Neural cell (in vitro differentiated cells): Measurements from ENCODE around the gene ZNF831. TPM values are rescaled to one million over a fixed set of nuclear protein-coding genes. Genes with fewer than 3 reads are reported as not detected.

ENCODE experiments used
- H2AFZ ChIP-seq: fragments of 200-600, 300-800 bp; sonication (generic), shearing (Covaris generic); 2 replicates; pipeline ENCODE4 v1.6.0; 2014; ENCODE audit warnings: low read depth, mild to moderate bottlenecking, antibody characterized with exemption, low read length, moderate library complexity
- H3F3A ChIP-seq: fragments of 200-600 bp; shearing (Covaris generic); 2 replicates; pipeline ENCODE4 v1.6.1; 2016; ENCODE audit warnings: mild to moderate bottlenecking, moderate library complexity, mixed read lengths, antibody characterized with exemption, low read length; ENCODE audit not compliant: insufficient read depth, poor library complexity, severe bottlenecking
- H3K27ac ChIP-seq: fragments of 200-600, 300-800 bp; sonication (generic), shearing (Covaris generic); 2 replicates; pipeline ENCODE4 v1.5.1; 2014; ENCODE audit warnings: mild to moderate bottlenecking, low read length, moderate library complexity
- H3K27me3 ChIP-seq: fragments of 300-800, 200-600 bp; sonication (generic), shearing (Covaris generic); 2 replicates; pipeline ENCODE4 v1.6.0; 2014; ENCODE audit warnings: mild to moderate bottlenecking, low read depth, low read length, moderate library complexity; ENCODE audit not compliant: insufficient read depth
- H3K36me3 ChIP-seq: fragments of 300-800, 200-600 bp; sonication (generic), shearing (Covaris generic); 2 replicates; pipeline ENCODE4 v1.5.1; 2014; ENCODE audit warnings: mild to moderate bottlenecking, antibody characterized with exemption, low read length, moderate library complexity; ENCODE audit not compliant: insufficient read depth
- H3K4me2 ChIP-seq: fragments of 300-800, 200-600 bp; sonication (generic), shearing (Covaris generic); 2 replicates; pipeline ENCODE4 v1.6.0; 2014; ENCODE audit warnings: mild to moderate bottlenecking, low read length
- H3K4me3 ChIP-seq: fragments of 300-800, 200-600 bp; sonication (generic), shearing (Covaris generic); 2 replicates; pipeline ENCODE4 v1.5.1; 2014; ENCODE audit warnings: mild to moderate bottlenecking, low read length, moderate library complexity
- H3K79me2 ChIP-seq: fragments of 200-600 bp; shearing (Covaris generic); replicated peaks from 2 replicates; pipeline ENCODE4 v1.6.0; 2014; ENCODE audit warnings: mild to moderate bottlenecking, low read length, moderate library complexity; ENCODE audit not compliant: insufficient read depth
- H3K9ac ChIP-seq: fragments of 300-800, 200-600 bp; sonication (generic), shearing (Covaris generic); 2 replicates; pipeline ENCODE4 v1.6.1; 2016; ENCODE audit warnings: mild to moderate bottlenecking, low read length, mixed read lengths
- H3K9me2 ChIP-seq: fragments of 200-600 bp; shearing (Covaris generic); 2 replicates; pipeline ENCODE4 v1.6.1; 2016; ENCODE audit warnings: mild to moderate bottlenecking, low read length, mixed read lengths; ENCODE audit not compliant: insufficient read depth
- H3K9me3 ChIP-seq: fragments of 200-600, 300-800 bp; sonication (generic), shearing (Covaris generic); 2 replicates; pipeline ENCODE4 v1.6.1; 2016; ENCODE audit warnings: mild to moderate bottlenecking, mixed run types, low read length, moderate library complexity, mixed read lengths
- H4K20me1 ChIP-seq: fragments of 200-600 bp; shearing (Covaris generic); 2 replicates; pipeline ENCODE4 v1.6.1; 2016; ENCODE audit warnings: mild to moderate bottlenecking, mixed run types; ENCODE audit not compliant: insufficient read depth
- CTCF ChIP-seq: fragments of 450-650 bp; IDR thresholded peaks from 2 replicates; pipeline ENCODE4 v1.5.1; 2014; ENCODE audit warnings: antibody characterized with exemption, mild to moderate bottlenecking, moderate library complexity; ENCODE audit not compliant: poor library complexity, severe bottlenecking
- EP300 ChIP-seq: fragments of 450-650 bp; conservative IDR thresholded peaks from 2 replicates; pipeline ENCODE4 v1.6.1; 2014; ENCODE audit warnings: antibody characterized with exemption, mild to moderate bottlenecking, moderate library complexity; ENCODE audit not compliant: poor library complexity, severe bottlenecking
- EZH2 ChIP-seq: fragments of 200-600, 300-800 bp; shearing (Covaris generic), sonication (generic); IDR thresholded peaks from 2 replicates; pipeline ENCODE4 v1.6.1; 2014; ENCODE audit warnings: antibody characterized with exemption, low read length, borderline replicate concordance, mild to moderate bottlenecking; ENCODE audit not compliant: insufficient read depth, poor library complexity, severe bottlenecking
- MXI1 ChIP-seq: fragments of 450-650 bp; conservative IDR thresholded peaks from 2 replicates; pipeline ENCODE4 v1.6.1; 2014; ENCODE audit warnings: antibody characterized with exemption, mild to moderate bottlenecking; ENCODE audit not compliant: poor library complexity, severe bottlenecking
- POLR2AphosphoS5 ChIP-seq: IDR thresholded peaks from 2 replicates; pipeline ENCODE4 v1.6.1; 2012
- RAD21 ChIP-seq: fragments of 450-650 bp; conservative IDR thresholded peaks from 2 replicates; pipeline ENCODE4 v1.6.1; 2014; ENCODE audit warnings: antibody characterized with exemption, mild to moderate bottlenecking, moderate library complexity
- SMC3 ChIP-seq: fragments of 450-650 bp; conservative IDR thresholded peaks from 2 replicates; pipeline ENCODE4 v1.6.1; 2014; ENCODE audit warnings: antibody characterized with exemption, mild to moderate bottlenecking, moderate library complexity; ENCODE audit not compliant: poor library complexity
- TAF1 ChIP-seq: IDR thresholded peaks from 2 replicates; pipeline ENCODE4 v1.6.1; 2012; ENCODE audit warnings: low read depth
- polyA plus RNA-seq: library from polyadenylated mRNA; depleted of rRNA; stranded (reverse); fragments of >200 nt; gene quantifications from 2 replicates; pipeline ENCODE4 v1.2.3, GENCODE V29; 2014
- TF ChIP-seq, protein P1 (sequence below): IDR thresholded peaks from 2 replicates; pipeline ENCODE4 v1.6.1; 2012; ENCODE audit warnings: borderline replicate concordance

The ZNF831 gene
- polyA plus RNA-seq, 1 donor from 2014 or later = not detected

DNA sequence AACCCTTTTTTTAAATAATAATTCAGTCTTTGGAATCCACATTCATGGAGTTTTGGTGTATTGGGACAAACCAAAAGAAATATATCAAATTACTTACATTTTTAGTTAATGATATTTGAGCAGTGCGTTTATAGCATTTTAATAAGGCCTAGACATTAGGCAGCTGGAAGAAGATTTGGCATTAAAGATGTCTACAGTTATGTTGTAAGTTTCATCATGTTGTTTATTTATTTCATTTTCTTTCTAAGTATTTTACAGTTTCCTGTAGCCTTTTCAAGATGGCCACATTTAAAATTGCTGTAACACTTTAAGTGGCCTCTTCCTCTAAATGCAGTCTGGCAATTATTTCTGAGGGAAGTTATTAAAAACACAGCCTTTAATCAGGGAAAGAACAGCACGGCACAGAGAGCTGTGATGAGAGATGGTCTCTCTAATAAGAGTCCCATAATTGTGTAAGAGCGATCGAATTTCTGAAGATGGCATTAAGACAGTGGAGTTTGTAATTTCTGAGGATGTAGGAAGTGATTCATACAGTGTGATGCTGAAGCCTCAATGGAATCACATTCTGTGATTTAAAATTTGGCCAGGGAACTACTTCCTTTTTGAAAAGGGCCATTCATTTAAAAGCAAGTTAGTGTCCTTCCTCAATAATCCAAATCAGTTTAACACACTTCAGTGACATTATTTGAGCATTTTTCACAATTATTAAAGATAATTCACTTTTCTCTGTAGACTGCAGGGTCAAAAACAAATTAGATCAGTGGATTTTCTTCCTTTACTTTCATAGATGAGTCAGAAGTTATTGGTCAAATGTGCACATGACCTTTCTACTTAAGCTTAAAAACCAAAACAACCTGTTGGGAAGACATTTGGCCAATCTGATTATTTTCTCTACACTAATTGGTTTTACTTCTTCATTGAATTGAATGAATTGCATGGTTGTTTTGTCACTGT, 84.4 kb downstream of the ZNF831 start:
- Histone ChIP-seq H3F3A (no peaks in the 10 kb centered on the region), H3K79me2 (no peaks in the 10 kb centered on the region), H4K20me1 (no peaks in the 10 kb centered on the region), H3K4me2 (no peak overlapping the region), H3K27ac (no peak overlapping the region), H3K27me3 (no peaks in the 10 kb centered on the region), H2AFZ (no peak overlapping the region), H3K9me3 (no peaks in the 10 kb centered on the region), H3K9ac (no peak overlapping the region), H3K4me3 (no peak overlapping the region), H3K9me2 (no peaks in the 10 kb centered on the region), H3K36me3 (no peaks in the 10 kb centered on the region)
- TF ChIP-seq TAF1 = no peak
- TF ChIP-seq RAD21 = no peak

DNA sequence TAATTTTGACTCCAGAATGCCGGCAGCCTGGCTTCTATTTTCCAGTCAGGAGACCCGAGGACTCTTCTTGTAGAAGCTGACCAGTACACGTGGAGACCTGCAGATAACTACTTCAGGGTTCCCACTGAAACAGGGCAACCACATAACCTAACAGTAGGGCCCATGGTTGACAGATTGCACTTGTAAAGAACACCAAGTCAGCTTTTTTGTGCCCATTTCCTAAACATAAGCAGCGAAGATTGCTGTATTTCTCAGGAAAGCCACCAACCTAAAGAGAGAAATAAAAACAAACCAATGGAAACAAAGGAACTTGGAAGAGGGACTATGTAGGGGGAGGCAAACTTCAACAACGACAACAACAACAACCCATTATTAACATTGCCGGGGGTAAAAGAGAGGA, 86.7 kb downstream of the ZNF831 start:
- Histone ChIP-seq H3K9me3 (no peaks in the 10 kb centered on the region), H3K9ac (no peak overlapping the region), H3K9me2 (no peaks in the 10 kb centered on the region), H4K20me1 (no peaks in the 10 kb centered on the region), H2AFZ (no peak overlapping the region), H3K4me2 (no peak overlapping the region), H3K36me3 (no peaks in the 10 kb centered on the region), H3K4me3 (no peak overlapping the region), H3K27ac (no peak overlapping the region), H3K27me3 (no peaks in the 10 kb centered on the region), H3F3A (no peaks in the 10 kb centered on the region), H3K79me2 (no peaks in the 10 kb centered on the region)
- TF ChIP-seq, protein P1, sequence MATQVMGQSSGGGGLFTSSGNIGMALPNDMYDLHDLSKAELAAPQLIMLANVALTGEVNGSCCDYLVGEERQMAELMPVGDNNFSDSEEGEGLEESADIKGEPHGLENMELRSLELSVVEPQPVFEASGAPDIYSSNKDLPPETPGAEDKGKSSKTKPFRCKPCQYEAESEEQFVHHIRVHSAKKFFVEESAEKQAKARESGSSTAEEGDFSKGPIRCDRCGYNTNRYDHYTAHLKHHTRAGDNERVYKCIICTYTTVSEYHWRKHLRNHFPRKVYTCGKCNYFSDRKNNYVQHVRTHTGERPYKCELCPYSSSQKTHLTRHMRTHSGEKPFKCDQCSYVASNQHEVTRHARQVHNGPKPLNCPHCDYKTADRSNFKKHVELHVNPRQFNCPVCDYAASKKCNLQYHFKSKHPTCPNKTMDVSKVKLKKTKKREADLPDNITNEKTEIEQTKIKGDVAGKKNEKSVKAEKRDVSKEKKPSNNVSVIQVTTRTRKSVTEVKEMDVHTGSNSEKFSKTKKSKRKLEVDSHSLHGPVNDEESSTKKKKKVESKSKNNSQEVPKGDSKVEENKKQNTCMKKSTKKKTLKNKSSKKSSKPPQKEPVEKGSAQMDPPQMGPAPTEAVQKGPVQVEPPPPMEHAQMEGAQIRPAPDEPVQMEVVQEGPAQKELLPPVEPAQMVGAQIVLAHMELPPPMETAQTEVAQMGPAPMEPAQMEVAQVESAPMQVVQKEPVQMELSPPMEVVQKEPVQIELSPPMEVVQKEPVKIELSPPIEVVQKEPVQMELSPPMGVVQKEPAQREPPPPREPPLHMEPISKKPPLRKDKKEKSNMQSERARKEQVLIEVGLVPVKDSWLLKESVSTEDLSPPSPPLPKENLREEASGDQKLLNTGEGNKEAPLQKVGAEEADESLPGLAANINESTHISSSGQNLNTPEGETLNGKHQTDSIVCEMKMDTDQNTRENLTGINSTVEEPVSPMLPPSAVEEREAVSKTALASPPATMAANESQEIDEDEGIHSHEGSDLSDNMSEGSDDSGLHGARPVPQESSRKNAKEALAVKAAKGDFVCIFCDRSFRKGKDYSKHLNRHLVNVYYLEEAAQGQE = no peak
- TF ChIP-seq POLR2AphosphoS5 = no peak
- no peak for TF ChIP-seq EZH2

GRCh38 chr20:59253325-59253724, 89.7 kb downstream of the ZNF831 start:
- TF ChIP-seq RAD21 (no peak), SMC3 (no peak), MXI1 (no peak), CTCF (no peak), EP300 (no peak), EZH2 (no peak), POLR2AphosphoS5 (no peak)
- TF ChIP-seq, protein P1 = no peak
- Histone ChIP-seq H3K9ac (no peak overlapping the region), H3K27ac (no peak overlapping the region), H3K27me3 (no peaks in the 10 kb centered on the region), H3K36me3 (no peaks in the 10 kb centered on the region), H3K79me2 (no peaks in the 10 kb centered on the region), H4K20me1 (no peaks in the 10 kb centered on the region), H3K4me2 (no peak overlapping the region), H3K4me3 (no peak overlapping the region), H3K9me2 (no peaks in the 10 kb centered on the region), H2AFZ (no peak overlapping the region), H3K9me3 (no peaks in the 10 kb centered on the region), H3F3A (no peaks in the 10 kb centered on the region)
